Middle frontal gyrus (tissue), 1 donor: ENCODE data around the gene USP10.

Experiments used
- DNase-seq: peaks from one replicate; pipeline ENCODE4 v3.0.0-alpha.2; 2015; ENCODE audit warnings: low spot score; ENCODE audit errors: extremely low spot score

Gene USP10

DNA sequence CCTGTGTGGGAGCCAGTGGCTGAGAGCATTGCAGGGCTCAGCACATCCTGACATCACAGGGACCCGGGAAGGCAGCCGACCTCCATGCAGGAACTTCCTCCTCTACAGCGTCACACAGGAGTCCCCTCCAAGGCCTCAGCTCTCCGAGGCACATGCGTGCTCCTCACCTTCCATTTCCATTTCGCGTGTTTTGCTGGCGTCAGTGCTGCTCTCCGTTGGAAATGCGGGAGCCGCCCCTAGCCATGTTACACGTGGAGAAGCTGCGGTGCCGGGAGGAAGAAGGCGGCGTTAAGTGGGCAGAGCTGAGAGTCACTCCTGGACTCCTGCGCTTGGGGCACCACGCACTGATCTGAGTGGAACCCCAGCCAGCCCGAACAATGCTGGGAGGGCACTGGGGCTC lies 94.8 kb downstream of the USP10 start:
- no peak for DNase-seq

DNA sequence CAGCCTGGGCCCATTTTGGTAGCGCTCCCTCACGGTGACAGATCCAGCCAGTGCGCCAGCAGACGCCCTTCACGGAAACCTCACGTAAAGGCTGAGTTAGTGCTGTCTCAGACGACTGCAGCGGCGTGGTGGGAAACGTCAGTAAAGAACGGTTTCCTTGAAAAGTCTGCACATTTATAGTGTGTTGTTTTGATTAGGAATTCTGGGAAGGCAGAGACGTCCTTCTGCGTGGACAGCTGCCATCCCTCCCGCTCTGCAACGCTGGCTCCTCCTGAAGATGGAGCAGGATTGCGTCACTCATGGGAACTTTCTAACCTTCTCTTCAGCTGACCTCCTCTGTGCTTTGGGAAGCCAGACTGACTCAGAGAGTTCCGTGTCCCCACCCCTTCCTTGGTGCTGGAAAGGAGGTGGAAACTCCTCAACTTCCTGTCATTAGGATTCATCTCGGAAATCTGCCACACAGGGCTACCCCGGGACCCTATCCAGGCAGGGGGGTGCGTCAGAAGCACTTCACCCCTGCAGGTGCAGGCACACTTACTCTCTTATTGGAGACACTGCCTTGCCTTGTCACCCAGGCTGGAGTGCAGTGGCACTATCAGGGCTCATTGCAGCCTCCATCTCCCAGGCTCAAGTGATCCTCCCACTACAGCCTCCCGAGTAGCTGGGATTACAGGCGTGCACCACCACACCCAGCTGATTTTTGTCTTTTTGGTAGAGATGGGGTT lies 95.7 kb downstream of the USP10 start:
- DNase-seq = no peak

DNA sequence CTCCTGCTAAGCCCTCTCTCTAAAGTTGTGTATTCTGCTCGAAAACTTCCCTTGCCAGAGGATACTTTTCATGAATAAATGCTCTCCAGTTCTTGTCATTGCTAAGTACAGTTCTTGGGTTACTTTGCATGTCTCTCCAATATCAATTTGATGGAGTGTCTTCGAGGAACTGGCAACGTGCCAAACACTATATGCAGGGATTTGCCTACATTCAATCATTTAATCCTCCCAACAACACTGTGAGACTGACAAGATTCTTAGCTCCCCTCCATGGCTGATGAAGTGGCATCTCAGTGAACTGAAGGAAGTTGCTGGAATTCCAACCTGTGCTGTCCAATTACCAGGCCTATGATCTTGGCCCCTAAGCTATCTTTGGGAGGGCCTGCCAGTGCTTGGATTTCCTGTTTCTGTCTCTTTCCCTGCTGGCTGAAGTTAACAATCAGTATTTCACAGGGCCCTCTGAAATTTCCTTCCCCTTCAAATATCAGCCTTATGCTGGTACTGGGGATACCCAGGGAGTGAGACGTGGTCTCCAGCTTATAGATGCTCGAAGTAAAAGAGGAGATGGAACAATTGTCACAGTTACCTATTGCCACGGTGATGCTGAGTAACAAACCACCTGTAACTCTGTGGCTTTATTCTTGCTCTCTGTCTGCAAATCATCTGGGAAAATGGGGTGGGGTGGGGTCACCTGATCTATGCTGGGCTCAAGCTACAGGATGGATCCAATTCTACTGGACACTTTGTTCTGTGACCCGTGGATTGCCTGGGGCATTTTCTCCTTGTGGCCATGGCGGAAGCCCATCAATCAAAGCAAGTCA lies 100.6 kb downstream of the USP10 start:
- no peak for DNase-seq

DNA sequence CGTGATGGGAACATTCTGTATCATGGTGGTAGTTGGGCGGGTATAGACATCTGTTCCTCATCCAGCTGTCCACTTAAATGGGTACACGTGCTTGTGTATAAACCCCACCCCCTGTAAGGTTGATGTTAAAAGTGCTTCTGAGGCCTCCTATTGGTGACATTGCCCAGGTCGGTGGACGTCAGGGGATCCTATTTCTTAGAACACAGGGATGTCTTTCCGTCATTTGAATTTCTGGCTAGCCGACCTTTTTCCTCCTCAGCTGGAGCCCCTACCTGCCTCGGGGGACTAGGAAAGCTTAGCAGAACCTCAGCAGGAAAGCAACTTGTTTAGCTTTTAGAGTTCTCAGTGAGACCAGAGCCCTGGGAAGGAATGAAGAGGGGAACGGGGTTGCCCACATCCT lies 103.3 kb downstream of the USP10 start:
- DNase-seq = no peak

DNA sequence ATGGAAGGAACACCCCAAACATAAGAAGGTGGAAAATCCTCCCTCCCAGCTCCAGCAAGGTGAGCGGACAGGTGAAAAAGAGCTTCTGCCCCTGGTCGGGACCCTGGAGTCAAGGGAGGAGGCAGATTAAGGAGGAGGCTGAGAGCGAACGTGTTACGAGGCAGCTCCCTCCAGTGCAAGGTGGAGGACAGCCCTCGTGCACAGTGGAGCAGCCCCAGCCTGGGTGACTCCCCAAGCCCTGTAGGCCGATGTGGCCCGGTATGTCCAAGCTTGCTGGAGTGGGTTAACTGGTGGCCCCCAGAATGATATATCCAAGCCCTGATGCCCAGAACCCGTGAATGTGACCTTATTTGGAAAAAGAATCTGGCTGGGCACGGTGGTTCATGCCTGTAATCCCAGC lies 104.5 kb downstream of the USP10 start:
- no peak for DNase-seq

DNA sequence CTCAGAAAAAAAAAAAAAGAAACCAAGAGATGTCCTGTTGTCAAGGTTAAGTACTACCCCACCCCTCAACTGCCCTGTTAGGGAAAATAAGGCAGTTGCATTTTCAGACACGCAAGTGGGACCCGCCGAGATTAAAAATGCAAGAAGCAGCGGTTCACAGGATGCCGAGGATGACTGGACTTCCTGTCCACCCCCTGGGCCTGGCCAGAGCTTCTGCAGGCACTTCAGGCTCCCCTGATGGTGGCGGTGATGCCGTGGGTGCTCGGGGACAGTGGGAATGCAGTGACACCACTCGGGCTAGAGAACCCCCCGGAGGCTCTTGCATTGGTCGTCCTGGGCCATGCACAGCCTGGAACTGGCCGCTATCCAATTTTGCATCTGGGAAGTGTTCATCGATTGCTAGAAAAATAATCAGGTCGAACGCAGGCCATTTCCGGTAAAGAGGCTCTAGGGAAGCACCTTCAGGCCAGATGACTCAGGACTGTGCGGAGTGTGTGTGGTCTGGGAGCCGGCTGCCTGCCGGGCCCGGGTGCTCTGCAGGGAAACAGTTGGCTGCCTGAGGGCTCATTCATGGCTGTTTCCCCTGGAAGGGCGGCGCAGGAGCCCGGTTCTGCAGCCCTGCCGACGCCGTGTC lies 106.6 kb downstream of the USP10 start:
- DNase-seq = no peak

DNA sequence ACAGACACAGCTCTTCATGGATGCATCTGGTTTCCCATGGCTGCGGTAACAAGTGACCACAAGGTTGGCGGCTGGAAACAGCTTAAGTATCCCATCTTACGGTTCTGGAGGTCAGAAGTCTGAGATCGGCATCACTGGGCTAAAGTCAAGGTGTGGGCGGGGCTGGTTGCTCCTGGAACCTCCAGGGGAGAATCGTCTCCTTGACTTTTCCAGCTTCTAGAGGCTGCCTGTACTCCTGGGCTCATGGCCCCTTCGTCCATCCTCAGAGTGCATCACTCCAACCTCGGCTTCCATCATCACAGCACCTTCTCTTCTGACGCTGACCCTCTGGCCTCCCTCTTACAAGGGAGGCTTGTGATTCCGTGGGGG lies 107.1 kb downstream of the USP10 start:
- no peak for DNase-seq

DNA sequence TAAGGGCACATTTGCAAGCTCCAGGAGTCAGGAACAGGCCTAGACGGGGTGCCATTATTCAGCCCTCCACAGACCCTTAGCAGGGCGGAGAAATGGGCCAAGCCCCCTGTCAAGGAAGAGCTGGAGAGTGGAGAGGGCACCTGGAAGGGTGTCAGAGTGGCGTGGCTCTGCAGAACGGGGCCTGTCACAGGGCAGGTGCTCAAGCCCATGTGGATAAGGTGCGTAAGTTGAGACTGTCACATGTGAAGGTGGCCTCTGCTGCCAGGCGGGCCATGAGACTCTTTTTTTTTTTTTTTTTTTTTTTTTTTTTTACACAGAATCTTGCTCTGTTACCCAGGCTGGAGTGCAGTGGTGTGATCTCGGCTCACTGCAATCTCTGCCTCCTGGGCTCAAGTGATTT lies 108.0 kb downstream of the USP10 start:
- DNase-seq = no peak

DNA sequence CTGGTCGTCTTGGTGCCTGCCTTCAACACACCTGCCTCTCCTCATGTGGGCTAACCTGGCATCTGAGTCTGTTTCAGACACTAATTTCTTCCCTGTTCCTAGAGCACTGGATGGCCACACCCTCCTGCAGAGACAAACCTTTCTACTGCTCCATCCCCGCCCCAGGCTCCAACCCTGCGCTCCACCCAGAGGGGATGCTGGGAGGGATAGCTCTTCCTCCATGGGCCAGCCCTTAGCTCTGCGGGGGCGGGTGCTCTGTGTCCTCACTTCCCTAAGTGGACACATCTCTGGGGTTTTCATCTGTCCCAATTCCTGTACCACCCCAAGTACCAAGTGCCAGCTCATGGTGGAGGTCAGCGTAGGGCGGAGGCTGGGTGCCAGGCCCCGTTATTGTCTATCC lies 109.0 kb downstream of the USP10 start:
- DNase-seq = no peak

DNA sequence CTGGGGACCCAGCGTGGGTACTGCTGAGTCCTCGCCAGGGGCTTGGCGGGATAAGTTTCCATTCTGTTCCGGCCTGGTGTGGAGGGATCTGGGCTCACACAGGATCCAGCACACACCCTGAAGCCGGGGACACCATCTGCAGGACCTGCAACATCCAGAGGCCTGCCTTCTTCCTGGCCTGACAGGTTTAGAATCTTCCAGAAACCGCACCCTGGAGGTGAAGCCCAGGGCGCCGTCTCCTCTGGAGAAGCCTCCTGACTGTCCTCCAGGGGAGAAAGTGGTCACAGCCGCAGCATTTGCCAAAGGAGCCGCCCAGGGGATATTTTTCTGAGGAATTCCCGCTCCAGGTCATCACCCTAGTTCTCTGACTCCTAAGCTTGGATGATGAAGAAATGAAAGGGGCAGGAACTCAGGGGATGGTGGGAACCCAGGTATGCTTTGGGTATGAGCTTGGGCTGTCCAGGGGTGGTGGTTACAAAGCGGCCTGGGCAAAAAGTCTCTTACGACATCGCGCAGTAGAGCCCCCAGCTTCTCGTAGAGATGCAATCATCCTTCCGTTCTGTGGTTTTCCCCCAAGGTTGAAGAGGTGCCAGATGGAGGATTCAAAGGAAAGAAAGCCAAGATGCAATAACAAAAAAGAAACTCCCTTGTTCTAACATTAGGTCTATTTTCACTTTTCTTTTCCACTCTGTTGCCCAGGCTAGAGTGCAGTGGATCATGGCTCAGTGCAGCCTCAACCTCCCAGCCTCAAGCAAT lies 110.9 kb downstream of the USP10 start:
- DNase-seq = no peak

DNA sequence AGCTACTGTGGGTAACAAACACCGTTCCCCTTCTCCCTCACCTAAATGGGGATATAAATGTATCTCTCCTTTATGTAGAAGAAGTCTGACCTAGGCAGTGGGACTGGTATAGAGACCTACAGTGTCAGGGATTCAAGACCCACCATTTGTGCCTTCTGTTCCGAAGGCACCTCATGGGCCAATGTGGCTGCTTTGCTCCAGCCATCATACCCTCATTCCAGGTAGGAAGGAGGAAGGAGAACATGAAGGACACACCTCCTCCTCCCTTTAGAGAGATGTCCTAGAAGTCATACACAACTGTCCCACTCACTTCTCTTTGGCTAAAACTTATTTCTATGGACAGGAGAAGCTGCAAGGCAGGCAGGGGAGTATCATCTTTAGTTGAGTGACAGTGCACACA lies 111.7 kb downstream of the USP10 start:
- DNase-seq = no peak

DNA sequence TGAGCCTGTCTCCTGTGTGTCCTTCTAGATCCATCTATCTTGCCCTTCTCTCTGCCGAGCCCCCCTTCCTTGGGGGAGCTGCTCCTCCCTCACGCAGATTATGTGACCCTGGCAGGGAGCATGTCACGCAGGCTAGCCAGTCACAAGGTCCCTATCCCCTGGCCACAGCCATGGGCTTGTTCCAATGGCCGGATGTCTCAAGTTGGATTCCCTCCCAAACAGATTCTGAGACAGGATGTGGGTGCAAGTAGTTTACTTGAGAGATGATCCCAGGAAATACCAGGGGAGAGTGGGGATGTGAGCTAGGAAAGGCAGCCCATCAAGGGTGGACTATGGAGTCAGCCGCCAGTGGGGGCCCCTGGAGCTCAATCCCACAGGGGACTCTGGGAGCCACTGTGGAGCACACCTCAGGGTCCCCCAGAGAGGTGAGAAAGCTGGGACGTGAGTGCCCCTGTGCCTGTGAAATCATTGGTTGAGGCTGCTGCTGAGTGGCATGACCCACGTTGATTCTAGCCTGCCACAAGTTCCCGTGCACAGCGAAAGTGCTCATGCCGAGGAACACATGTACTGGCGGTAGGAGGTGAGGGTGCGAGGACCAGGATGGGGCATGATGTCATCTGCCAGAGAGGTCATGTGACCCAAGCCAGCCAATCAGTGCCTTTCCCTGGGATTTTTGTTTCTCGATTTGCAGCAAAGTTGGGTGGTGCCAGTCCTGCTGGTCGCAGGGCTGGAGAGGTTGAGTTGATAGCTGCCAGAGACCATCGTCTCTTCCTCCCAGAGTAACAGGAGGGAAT lies 113.5 kb downstream of the USP10 start:
- no peak for DNase-seq

DNA sequence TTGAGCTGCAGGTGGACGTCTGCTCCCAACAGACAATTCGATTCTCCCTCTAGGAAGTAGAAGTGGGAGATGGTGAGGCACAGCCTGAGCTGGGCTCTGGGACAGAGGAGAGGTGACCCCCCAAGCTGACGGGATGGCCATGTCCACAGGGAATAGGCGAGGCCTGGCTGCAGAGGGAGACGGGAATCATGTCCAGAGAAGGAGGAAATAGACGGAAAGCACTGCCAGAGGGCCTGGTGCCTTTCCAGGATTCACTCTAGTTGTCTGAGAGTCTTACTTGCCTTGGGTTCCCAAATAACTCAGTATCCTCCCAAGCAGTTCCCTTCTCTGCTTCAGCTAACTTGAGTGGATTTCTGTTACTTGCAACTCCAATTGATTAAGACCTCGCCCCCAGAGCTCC lies 115.7 kb downstream of the USP10 start:
- DNase-seq = no peak

DNA sequence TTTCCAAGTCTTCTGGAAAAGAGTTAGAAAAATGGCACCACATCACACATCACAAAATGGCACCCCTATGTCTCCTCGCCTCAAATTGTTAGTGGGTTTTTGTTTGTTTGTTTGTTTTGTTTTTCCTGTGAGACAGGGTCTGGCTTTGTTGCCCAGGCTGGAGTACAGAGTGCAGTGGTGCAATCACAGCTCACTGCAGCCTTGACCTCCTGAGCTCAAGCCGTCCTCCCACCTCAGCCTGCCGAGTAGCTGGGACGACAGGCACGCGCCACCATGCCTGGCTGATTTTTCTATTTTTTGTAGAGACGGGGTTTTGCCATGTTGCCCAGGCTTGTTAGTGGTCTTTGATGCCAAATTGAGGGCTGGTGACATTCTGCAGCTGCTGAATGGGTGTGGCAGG lies 116.2 kb downstream of the USP10 start:
- DNase-seq = no peak

DNA sequence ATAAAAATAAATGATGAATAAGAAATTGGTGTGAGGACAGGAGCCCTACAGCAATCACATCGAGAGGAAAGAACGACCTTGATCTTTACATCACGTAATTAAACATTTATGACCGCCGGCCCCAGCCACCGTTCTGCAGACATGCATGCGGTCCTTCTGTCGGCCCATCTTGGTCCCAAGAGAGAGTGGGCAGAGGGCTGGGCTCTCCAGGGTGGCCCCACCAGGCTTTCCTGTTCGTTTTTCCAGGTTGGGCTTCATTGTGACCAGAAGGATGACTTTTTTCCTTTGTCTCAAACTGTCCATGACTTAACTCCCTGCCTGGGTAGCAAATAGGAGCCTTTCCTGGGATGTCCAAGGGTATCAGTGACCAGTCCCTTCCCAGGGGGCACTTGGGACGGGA lies 116.7 kb downstream of the USP10 start:
- no peak for DNase-seq

DNA sequence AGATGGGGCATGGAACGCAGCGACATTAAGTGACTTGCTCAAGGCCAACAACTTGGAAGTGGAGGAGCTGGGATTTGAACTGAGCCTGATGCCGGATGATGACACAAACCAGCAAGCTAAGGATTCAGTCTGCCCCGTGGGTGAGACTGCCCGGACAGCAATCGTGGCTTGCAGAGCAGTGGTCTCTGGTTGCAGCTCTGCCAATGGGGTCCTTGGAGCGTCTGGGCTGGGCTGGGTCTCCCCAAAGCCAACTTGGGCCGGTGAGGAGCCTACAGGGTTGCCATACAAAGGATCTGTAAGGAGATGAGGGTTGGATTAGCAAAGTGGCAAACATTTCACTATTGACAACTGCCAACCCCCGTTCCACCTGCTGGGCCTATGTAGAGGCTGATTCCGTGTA lies 117.4 kb downstream of the USP10 start:
- DNase-seq = no peak

DNA sequence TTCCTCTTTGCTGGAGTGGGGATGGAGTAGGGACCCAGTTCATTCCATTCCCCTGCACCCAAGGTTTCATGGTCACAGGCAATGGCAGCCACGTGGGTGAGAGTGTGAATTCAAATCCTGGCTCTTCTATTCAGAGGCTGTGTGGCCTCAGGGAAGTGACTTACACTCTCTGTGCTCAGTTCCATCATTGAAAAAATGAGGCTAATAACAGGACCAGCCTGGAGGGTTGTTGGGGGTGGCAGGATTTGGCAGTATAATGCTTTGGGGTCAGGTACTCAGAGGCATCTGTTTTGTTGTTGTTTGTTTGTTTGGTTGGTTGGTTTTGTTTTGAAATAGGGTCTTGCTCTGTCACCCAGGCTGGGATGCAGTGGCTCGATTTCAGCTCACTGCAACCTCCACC lies 117.8 kb downstream of the USP10 start:
- no peak for DNase-seq

DNA sequence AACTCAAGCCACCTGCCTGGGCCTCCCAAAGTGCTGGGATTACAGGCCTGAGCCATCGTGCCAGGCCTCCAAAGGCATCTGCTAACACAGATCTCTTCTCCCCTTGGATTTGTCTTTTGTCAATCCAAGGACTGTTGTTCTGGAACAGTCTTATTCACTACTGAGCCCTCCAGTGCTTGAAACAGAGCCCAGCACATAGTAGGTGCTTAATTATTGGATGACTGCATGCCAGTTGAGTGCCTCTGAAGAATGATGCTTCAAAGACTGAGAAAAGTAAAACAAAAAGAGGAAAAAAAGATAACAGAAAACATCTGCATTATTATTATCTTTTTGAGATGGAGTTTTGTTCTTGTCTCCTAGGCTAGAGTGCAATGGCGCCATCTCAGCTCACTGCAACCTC lies 118.3 kb downstream of the USP10 start:
- DNase-seq = no peak

DNA sequence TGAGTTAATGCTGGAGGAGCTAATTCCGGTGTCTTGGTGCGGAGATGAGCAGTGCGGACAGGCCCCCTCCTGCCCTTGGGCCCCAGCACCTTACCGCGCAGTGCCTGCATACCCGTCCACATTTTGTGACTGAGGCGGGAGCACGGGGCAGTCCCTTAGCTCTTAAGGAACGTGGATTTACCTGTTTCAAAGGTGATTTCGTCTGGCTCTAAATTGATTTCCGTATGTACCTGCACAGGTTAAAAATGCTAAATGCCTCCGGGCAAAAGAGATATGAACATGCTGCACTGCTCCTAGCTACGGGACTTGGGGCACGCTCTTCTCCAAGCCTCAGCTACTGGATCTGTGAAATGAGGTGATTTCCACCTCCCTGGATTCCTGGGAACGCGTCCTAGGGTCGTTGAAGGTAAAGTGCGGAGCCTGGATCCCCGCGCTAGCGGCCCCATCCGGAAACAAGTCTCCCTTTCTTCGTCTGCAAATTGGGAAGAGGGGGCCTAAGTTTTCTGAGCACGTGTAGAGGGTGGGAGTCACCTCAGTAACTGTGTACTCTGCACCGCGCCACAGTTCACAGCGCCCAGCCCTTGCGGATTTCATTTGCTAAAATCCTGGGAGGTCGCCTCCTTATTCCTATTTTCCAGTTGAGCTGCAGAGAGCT lies 119.3 kb downstream of the USP10 start:
- no peak for DNase-seq

DNA sequence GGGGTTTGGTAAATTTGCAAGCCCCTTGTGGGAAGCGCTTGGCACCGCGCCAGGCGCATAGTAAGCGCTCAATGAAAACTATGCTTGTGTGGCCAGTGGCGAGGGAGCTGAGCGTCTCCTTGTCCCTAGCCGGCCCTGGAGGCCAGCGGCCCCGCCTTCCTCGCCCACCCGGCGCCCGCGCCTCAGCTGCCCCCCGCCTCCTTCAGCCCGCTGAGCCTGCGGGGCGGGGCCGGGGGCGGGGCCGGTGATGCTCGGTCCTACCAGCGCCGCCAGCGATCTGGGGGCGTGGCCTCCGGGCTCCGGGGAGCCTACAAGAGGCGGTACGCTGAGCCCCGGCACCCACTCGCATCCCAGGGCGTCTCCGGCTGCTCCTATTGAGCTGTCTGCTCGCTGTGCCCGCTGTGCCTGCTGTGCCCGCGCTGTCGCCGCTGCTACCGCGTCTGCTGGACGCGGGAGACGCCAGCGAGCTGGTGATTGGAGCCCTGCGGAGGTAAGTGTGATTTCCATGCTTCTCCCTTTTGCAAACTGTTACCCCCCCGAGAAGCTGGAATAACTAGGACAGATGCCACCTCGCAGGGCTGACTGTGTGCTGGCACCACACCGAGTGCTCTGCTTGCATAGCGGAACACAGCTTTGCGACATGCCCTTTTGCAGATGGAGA lies 120.0 kb downstream of the USP10 start, which contains the start of gene CRISPLD2:
Gene CRISPLD2 (plus strand): TSS at position 342 of the 661 bp plus-strand sequence. CDS start 18,511 bp downstream, outside the sequence.
- DNase-seq = peak; percentile 82
